ENCODE measurements around the gene BCL2L15. TPM values are rescaled to one million over a fixed set of nuclear protein-coding genes. Genes with fewer than 3 reads are reported as not detected.
A peak's percentile ranks its signal among the peaks of the same experiment; 100 is the strongest.

Gene BCL2L15
- total RNA-seq, 1 experiment from 2014 or later, result 0.02 TPM

- DNase-seq (ENCODE audit: extremely low read depth, low read depth), result no peak
These were observed 25.4 kb upstream of the BCL2L15 start for GRCh38 chr1:113912594-113913311.

GRCh38 chr1:113905435-113905861 is 18.1 kb upstream of the BCL2L15 start:
- DNase-seq (ENCODE audit: extremely low read depth, low read depth), result no peak

GRCh38 chr1:113904674-113905434 is 17.5 kb upstream of the BCL2L15 start, which contains the start of the genes AP4B1 and DCLRE1B:
Gene AP4B1, minus strand, starts transcription at chr1:113904799. Its CDS starts 82 bp downstream, at chr1:113904717.
Gene DCLRE1B, plus strand, starts transcription at chr1:113905326. Its CDS starts 261 bp downstream, at chr1:113905587.
- DNase-seq (ENCODE audit: extremely low read depth, low read depth), result peak; percentile 98

- DNase-seq (ENCODE audit: extremely low read depth, low read depth), result no peak
These were observed 16.9 kb upstream of the BCL2L15 start for GRCh38 chr1:113904293-113904673.

- no peak for DNase-seq (ENCODE audit: extremely low read depth, low read depth)
These were observed 16.3 kb upstream of the BCL2L15 start for GRCh38 chr1:113903501-113904292.

GRCh38 chr1:113901191-113901590 is 13.8 kb upstream of the BCL2L15 start:
- DNase-seq (ENCODE audit: extremely low read depth, low read depth), result no peak

GRCh38 chr1:113899111-113899510 is 11.7 kb upstream of the BCL2L15 start:
- no peak for DNase-seq (ENCODE audit: extremely low read depth, low read depth)

- DNase-seq (ENCODE audit: extremely low read depth, low read depth), result no peak
These were observed 10.9 kb upstream of the BCL2L15 start for GRCh38 chr1:113898241-113898814.

GRCh38 chr1:113895961-113896360 is 8.6 kb upstream of the BCL2L15 start:
- no peak for DNase-seq (ENCODE audit: extremely low read depth, low read depth)

GRCh38 chr1:113895098-113895497 is 7.7 kb upstream of the BCL2L15 start:
- no peak for DNase-seq (ENCODE audit: extremely low read depth, low read depth)

- no peak for DNase-seq (ENCODE audit: extremely low read depth, low read depth)
These were observed 5.9 kb upstream of the BCL2L15 start for GRCh38 chr1:113893267-113893666.

- no peak for DNase-seq (ENCODE audit: extremely low read depth, low read depth)
These were observed 4.3 kb upstream of the BCL2L15 start for GRCh38 chr1:113891631-113892220.

- no peak for DNase-seq (ENCODE audit: extremely low read depth, low read depth)
These were observed 3.4 kb upstream of the BCL2L15 start for GRCh38 chr1:113890816-113891215.

- DNase-seq (ENCODE audit: extremely low read depth, low read depth), result no peak
These were observed 672 bp downstream of the BCL2L15 start for GRCh38 chr1:113886417-113887401.

- DNase-seq (ENCODE audit: extremely low read depth, low read depth), result no peak
These were observed 5.7 kb downstream of the BCL2L15 start for GRCh38 chr1:113881661-113882060.

- no peak for DNase-seq (ENCODE audit: extremely low read depth, low read depth)
These were observed 7.7 kb downstream of the BCL2L15 start for GRCh38 chr1:113879739-113880038.

- no peak for DNase-seq (ENCODE audit: extremely low read depth, low read depth)
These were observed 11.2 kb downstream of the BCL2L15 start for GRCh38 chr1:113876176-113876575.

- no peak for DNase-seq (ENCODE audit: extremely low read depth, low read depth)
These were observed 11.7 kb downstream of the BCL2L15 start for GRCh38 chr1:113875714-113876113.
